SK-N-SH (cell line): ENCODE results near the gene SULT6B1. TPM values are rescaled to one million over a fixed set of nuclear protein-coding genes. Genes with fewer than 3 reads are reported as not detected.

Experiments used
- CTCF ChIA-PET: fragments of 300-600, 350-600 bp; formaldehyde crosslinking; extraction: SDS; loops from one replicate; lab custom pipeline; 2021; lab: Yijun Ruan, JAX
- POLR2A ChIA-PET: fragments of 350-600 bp; sonication (Branson Sonifier 250); formaldehyde crosslinking; extraction: SDS; loops from one replicate; lab custom pipeline; 2020; ENCODE audit warnings: antibody characterized with exemption, inconsistent platforms; lab: Yijun Ruan, JAX
- DNase-seq: peaks from one replicate; pipeline ENCODE4 v3.0.0; 2012
- H2AFZ ChIP-seq: fragments of 200-600 bp; sonication (generic); 2 replicates; pipeline ENCODE4 v1.8.1; 2016; ENCODE audit warnings: antibody characterized with exemption, mild to moderate bottlenecking, low read depth
- H3F3A ChIP-seq: fragments of 200-600 bp; sonication (generic); replicated peaks from 2 replicates; pipeline ENCODE3; 2016; ENCODE audit warnings: antibody characterized with exemption, mild to moderate bottlenecking; ENCODE audit not compliant: insufficient read depth
- H3K27ac ChIP-seq, 2 experiments: fragments of 200-500 bp in 1 of 2; fragments of 200-600 bp in 1 of 2; sonication (Bioruptor generic) in 1 of 2; sonication (generic), shearing (Covaris generic) in 1 of 2; 2 replicates each; pipeline versions ENCODE4 v1.5.1 to v1.6.1; 2014 to 2016; ENCODE audit warnings: low read depth in 2 of 2, inconsistent platforms in 1 of 2, low read length in 1 of 2, mild to moderate bottlenecking in 1 of 2, mixed read lengths in 1 of 2
- H3K27me3 ChIP-seq: fragments of 200-600 bp; sonication (generic), shearing (Covaris generic); 2 replicates; pipeline ENCODE4 v1.6.1; 2016; ENCODE audit warnings: mixed run types; ENCODE audit not compliant: insufficient read depth
- H3K36me3 ChIP-seq, 2 experiments: fragments of 200-500 bp in 1 of 2; fragments of 200-600 bp in 1 of 2; sonication (Bioruptor generic) in 1 of 2; sonication (generic) in 1 of 2; replicated peaks in 1 of 2; 2 replicates each; pipeline versions ENCODE3 to v1.5.1; 2014 to 2016; ENCODE audit warnings: low read length in 1 of 2, mild to moderate bottlenecking in 1 of 2; ENCODE audit not compliant: insufficient read depth in 2 of 2, control insufficient read depth in 1 of 2
- H3K4me1 ChIP-seq, 2 experiments: fragments of 200-500 bp in 1 of 2; fragments of 200-600 bp in 1 of 2; sonication (Bioruptor generic) in 1 of 2; sonication (generic), shearing (Covaris generic) in 1 of 2; 2 replicates each; pipeline versions ENCODE4 v1.5.1 to v1.6.1; 2014 to 2016; ENCODE audit warnings: low read depth in 1 of 2, low read length in 1 of 2, mixed run types in 1 of 2; ENCODE audit not compliant: insufficient read depth in 2 of 2, control insufficient read depth in 1 of 2
- H3K4me2 ChIP-seq: fragments of 200-600 bp; sonication (generic), shearing (Covaris generic); 2 replicates; pipeline ENCODE4 v1.6.1; 2017; ENCODE audit warnings: mixed run types
- H3K4me3 ChIP-seq, 2 experiments: fragments of 200-500 bp in 1 of 2; fragments of 200-600 bp in 1 of 2; sonication (Bioruptor generic) in 1 of 2; sonication (generic), shearing (Covaris generic) in 1 of 2; 2 replicates each; pipeline versions ENCODE4 v1.5.1 to v1.8.1; 2014 to 2016; ENCODE audit warnings: low read depth in 2 of 2, inconsistent platforms in 1 of 2, low read length in 1 of 2, mild to moderate bottlenecking in 1 of 2, mixed read lengths in 1 of 2, moderate library complexity in 1 of 2
- H3K79me2 ChIP-seq: fragments of 200-600 bp; sonication (generic); 2 replicates; pipeline ENCODE4 v1.8.1; 2017; ENCODE audit warnings: mild to moderate bottlenecking; ENCODE audit not compliant: insufficient read depth
- H3K9ac ChIP-seq: fragments of 200-600 bp; sonication (generic); 2 replicates; pipeline ENCODE4 v1.6.1; 2017; ENCODE audit warnings: mixed run types
- H3K9me2 ChIP-seq: fragments of 200-600 bp; sonication (generic); 2 replicates; pipeline ENCODE4 v1.6.1; 2017; ENCODE audit warnings: mixed run types
- H3K9me3 ChIP-seq: fragments of 200-600 bp; sonication (generic); 2 replicates; pipeline ENCODE4 v1.6.1; 2017; ENCODE audit warnings: mixed run types, mild to moderate bottlenecking, moderate library complexity
- H4K20me1 ChIP-seq: fragments of 200-600 bp; sonication (generic); 2 replicates; pipeline ENCODE4 v1.6.1; 2017; ENCODE audit warnings: mild to moderate bottlenecking, mixed run types; ENCODE audit not compliant: insufficient read depth
- RFX5 ChIP-seq: IDR thresholded peaks from 2 replicates; pipeline ENCODE4 v1.6.1; 2012; ENCODE audit warnings: mild to moderate bottlenecking, improper control_type of control experiment, low read length
- SMC3 ChIP-seq: IDR thresholded peaks from 2 replicates; pipeline ENCODE4 v1.6.1; 2012; ENCODE audit warnings: low read depth, low read length, improper control_type of control experiment
- TAF1 ChIP-seq: IDR thresholded peaks from 2 replicates; pipeline ENCODE4 v1.6.1; 2012; ENCODE audit warnings: low read depth, mild to moderate bottlenecking, low read length, moderate library complexity, borderline replicate concordance
- TCF12 ChIP-seq: IDR thresholded peaks from 2 replicates; pipeline ENCODE4 v1.4.0; 2012
- TEAD4 ChIP-seq: IDR thresholded peaks from 2 replicates; pipeline ENCODE4 v1.4.0; 2012; ENCODE audit warnings: mild to moderate bottlenecking, borderline replicate concordance; ENCODE audit not compliant: insufficient read depth
- YY1 ChIP-seq: IDR thresholded peaks from 2 replicates; pipeline ENCODE4 v1.4.0; 2012; ENCODE audit warnings: low read depth, mild to moderate bottlenecking
- WGBS: methylation state at CpG from one replicate; pipeline ENCODE4 v1.1.6; 2017; ENCODE audit warnings: low lambda C conversion rate; 5-methylcytosine and 5-hydroxymethylcytosine counted together
- polyA plus RNA-seq, 3 experiments: library from polyadenylated mRNA; depleted of rRNA; stranded (reverse); fragments of >200 nt; gene quantifications; 2 replicates each; pipeline ENCODE4 v1.2.3, GENCODE V29; 2012
- TF ChIP-seq, protein P1 (sequence below): IDR thresholded peaks from 2 replicates; pipeline ENCODE4 v1.6.1; 2012; ENCODE audit warnings: mild to moderate bottlenecking, low read depth, low read length, moderate library complexity
- TF ChIP-seq, protein P2 (sequence below): IDR thresholded peaks from 2 replicates; pipeline ENCODE4; 2012

Gene SULT6B1
- polyA plus RNA-seq, 1 of the 3 experiments (the other 2 are of a cell fraction) = not detected

DNA sequence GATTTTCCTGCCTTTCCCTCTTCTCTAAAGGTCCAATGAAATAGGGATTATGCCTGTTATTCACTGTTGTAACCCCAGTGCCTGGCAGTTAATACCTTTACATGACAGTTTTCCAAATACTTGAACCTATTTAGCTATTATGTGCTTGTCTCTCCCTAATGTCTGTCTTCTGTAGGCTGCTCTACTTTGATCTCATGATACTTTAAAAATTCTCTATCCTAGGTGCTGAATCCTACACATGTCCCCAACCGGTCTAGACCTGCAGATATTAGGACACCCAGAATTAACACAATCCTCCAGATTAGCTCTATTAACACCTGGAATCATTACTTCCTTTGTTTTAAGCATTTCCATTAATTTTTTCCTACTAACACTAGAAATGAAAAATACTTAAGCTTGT is 35.6 kb upstream of the SULT6B1 start:
- Histone ChIP-seq H3F3A (no peaks in the 10 kb centered on the region), H3K79me2 (peaks cover 64% of the 10 kb centered on the region), H3K4me3 (no peak overlapping the region), H3K9me3 (no peaks in the 10 kb centered on the region), H4K20me1 (peaks cover 12% of the 10 kb centered on the region; the same call in 1 of the 2 replicates), H3K4me1 (peaks cover 8 to 11% of the 10 kb centered on the region in 2 experiments; a peak in 3 of 4 replicates), H3K36me3 (peaks cover 72 to 79% of the 10 kb centered on the region in 2 experiments), H3K9me2 (no peaks in the 10 kb centered on the region), H3K27ac (no peak overlapping the region), H3K9ac (no peak overlapping the region), H3K27me3 (no peaks in the 10 kb centered on the region), H3K4me2 (no peak overlapping the region), H2AFZ (no peak overlapping the region)
- 97% methylated on average over 1 of the region's 1 CpG for WGBS
- TF ChIP-seq TCF12 (no peak), TAF1 (no peak), TEAD4 (no peak), YY1 (no peak), RFX5 (no peak)
- TF ChIP-seq, protein P1, sequence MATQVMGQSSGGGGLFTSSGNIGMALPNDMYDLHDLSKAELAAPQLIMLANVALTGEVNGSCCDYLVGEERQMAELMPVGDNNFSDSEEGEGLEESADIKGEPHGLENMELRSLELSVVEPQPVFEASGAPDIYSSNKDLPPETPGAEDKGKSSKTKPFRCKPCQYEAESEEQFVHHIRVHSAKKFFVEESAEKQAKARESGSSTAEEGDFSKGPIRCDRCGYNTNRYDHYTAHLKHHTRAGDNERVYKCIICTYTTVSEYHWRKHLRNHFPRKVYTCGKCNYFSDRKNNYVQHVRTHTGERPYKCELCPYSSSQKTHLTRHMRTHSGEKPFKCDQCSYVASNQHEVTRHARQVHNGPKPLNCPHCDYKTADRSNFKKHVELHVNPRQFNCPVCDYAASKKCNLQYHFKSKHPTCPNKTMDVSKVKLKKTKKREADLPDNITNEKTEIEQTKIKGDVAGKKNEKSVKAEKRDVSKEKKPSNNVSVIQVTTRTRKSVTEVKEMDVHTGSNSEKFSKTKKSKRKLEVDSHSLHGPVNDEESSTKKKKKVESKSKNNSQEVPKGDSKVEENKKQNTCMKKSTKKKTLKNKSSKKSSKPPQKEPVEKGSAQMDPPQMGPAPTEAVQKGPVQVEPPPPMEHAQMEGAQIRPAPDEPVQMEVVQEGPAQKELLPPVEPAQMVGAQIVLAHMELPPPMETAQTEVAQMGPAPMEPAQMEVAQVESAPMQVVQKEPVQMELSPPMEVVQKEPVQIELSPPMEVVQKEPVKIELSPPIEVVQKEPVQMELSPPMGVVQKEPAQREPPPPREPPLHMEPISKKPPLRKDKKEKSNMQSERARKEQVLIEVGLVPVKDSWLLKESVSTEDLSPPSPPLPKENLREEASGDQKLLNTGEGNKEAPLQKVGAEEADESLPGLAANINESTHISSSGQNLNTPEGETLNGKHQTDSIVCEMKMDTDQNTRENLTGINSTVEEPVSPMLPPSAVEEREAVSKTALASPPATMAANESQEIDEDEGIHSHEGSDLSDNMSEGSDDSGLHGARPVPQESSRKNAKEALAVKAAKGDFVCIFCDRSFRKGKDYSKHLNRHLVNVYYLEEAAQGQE = peak; percentile 87
- TF ChIP-seq, protein P2, sequence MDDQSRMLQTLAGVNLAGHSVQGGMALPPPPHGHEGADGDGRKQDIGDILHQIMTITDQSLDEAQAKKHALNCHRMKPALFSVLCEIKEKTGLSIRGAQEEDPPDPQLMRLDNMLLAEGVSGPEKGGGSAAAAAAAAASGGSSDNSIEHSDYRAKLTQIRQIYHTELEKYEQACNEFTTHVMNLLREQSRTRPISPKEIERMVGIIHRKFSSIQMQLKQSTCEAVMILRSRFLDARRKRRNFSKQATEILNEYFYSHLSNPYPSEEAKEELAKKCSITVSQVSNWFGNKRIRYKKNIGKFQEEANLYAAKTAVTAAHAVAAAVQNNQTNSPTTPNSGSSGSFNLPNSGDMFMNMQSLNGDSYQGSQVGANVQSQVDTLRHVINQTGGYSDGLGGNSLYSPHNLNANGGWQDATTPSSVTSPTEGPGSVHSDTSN = no peak
- ChIA-PET POLR2A (no interaction called here), CTCF (interaction anchor here (0.6 to 2.0 kb wide), 7 partner anchors 8 to 608 kb away, joined by 3 to 11 read pairs (median 3); partner anchors contain the start of gene NDUFAF7)
- no peak for DNase-seq

DNA sequence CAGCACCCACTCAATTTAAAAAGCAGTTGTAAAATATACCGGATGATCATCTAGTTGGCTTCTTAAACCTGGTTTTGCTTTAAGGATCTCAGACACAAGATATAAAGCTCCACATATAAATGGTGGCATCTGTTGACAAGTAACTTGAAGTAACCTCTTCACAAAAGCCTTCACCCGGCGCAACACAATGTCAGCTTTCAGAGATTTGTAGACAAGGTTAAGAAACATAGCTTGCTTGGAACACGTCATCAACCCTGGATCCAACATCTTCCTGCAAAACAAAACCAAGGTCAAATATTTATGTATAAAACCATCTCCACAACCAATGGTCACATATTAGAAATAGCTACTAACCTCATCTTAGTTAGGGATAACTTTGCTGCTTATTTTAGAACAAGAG is 34.7 kb upstream of the SULT6B1 start:
- over 99% methylated on average over 4 of the region's 4 CpGs for whole genome bisulfite sequencing
- no peak for DNase-seq
- Histone ChIP-seq H3K4me1 (peaks cover 8% of the 10 kb centered on the region in 2 experiments; a peak in 3 of 4 replicates), H3K9me3 (no peaks in the 10 kb centered on the region), H3K9ac (no peak overlapping the region), H3K9me2 (no peaks in the 10 kb centered on the region), H3F3A (no peaks in the 10 kb centered on the region), H3K79me2 (peaks cover 55% of the 10 kb centered on the region), H3K36me3 (peaks cover 64 to 76% of the 10 kb centered on the region in 2 experiments)
- CTCF ChIA-PET = interaction anchor here (1.0 to 2.0 kb wide), 4 partner anchors 9 to 55 kb away, joined by 3 to 11 read pairs (median 6); partner anchors contain the start of gene NDUFAF7
- no peak for TF ChIP-seq SMC3
- TF ChIP-seq, all 33 proteins: peak for 0
- H3K27me3 ChIP-seq = no peaks in the 10 kb centered on the region
- no peak overlapping the region for H2AFZ ChIP-seq
- H3K4me2 ChIP-seq = no peak overlapping the region
- H3K4me3 ChIP-seq = no peak overlapping the region
- POLR2A ChIA-PET = no interaction called here
- no peak overlapping the region for H3K27ac ChIP-seq
- peaks cover 12% of the 10 kb centered on the region; the same call in 1 of the 2 replicates for H4K20me1 ChIP-seq
